GM04503 (cell line): ENCODE measurements around the gene NUP155.
"Not testable (repeated sequence)": the region's sequence is repeated elsewhere in the genome, so short reads cannot be mapped to it uniquely, and the experiment has no call there.

ENCODE experiments used
- DNase-seq: peaks from one replicate; pipeline ENCODE4 v3.0.0-alpha.2; 2012; ENCODE audit warnings: low read depth

Gene NUP155

GRCh38 chr5:37370864-37371726 lies at the start of gene NUP155:
Gene NUP155 (minus strand): TSS chr5:37371106. CDS start chr5:37370977, 129 bp downstream.
- DNase-seq, result peak; percentile 73

- DNase-seq, result no peak
Observed at GRCh38 chr5:37417347-37417746, 46.4 kb upstream of the NUP155 start.

DNA sequence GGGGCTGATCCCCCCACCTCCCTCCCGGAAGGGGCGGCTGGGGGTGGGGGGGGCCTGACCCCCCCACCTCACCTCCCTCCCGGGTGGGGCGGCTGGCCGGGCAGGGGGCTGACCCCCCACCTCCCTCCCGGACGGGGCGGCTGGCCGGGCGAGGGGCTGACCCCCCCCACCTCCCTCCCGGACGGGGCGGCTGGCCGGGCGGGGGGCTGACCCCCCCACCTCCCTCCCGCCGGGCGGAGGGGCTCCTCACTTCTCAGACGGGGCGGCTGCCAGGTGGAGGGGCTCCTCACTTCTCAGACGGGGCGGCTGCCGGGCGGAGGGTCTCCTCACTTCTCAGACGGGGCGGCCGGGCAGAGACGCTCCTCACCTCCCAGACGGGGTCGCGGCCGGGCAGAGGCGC lies 44.5 kb upstream of the NUP155 start:
- DNase-seq, result not testable (repeated sequence)

DNA sequence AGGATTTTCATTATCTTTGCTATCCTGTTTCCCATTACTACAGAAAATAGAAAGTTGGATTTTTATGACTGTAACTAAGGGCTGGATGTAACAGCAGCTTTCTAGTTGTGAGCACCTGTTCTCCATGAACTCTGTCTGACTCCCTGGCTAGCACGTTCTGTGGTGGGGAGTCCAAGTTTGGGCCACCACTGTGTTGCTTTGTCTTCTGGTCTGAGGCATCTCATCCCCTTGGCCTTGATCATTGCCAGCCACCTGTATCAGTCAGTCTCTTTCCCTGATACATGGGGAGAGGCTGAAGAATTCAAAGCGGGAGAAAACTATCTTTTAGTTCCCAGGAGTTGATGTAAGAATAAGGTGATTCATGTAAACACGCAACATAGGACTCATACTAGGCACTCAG lies 41.6 kb upstream of the NUP155 start:
- no peak for DNase-seq

- DNase-seq, result no peak
Observed at GRCh38 chr5:37400501-37400900, 29.6 kb upstream of the NUP155 start.

- DNase-seq, result no peak
Observed at GRCh38 chr5:37396352-37396751, 25.4 kb upstream of the NUP155 start.

DNA sequence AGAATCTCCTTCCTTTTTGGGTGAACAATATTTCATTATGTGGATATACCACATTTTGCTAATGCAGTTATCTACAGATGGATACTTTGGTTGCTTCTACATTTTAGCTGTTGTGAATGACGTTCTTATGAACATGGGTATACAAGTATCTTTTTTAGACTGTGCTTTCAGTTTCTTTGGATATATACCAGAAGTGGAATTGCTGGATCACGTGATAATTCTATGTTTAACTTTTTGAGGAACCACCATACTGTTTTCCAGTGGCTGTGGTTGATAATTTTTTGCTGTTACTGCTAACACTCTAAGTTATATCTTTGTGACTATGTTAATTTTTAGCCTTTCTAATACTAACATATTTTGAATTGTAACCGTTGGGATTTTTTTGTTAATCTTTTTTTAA lies 20.7 kb upstream of the NUP155 start:
- DNase-seq, result no peak

DNA sequence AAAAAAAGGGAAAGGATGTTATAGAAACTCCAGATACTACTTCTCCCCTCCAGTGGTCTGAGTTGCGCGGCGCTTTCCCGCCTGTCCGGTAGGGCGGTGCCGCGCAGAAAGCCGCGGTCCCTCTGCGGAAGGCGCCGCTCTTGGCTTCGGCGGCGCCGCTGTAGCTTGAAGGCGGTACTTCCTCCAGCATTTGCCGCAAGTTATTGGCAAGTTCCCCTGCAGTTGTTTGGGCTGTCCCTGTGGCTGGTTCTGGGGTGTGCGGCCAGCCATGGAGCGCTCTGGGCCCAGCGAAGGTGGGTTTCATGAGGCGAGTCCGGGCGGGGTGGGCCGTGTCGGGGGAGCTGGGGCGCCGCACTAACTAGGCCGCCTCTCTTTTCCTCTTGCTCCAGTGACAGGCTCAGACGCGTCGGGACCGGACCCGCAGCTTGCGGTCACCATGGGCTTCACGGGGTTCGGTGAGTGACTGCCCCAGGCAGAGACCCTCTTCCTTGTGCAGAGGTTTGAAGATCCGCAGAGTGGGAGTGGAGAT lies 8.3 kb upstream of the NUP155 start, which contains the start of gene WDR70:
Gene WDR70 (plus strand): TSS at position 219 of the 529 bp plus-strand sequence. CDS start 50 bp downstream, at position 269.
- peak; percentile 68 for DNase-seq

GRCh38 chr5:37378066-37378465 lies 7.2 kb upstream of the NUP155 start:
- DNase-seq, result not testable (repeated sequence)

DNA sequence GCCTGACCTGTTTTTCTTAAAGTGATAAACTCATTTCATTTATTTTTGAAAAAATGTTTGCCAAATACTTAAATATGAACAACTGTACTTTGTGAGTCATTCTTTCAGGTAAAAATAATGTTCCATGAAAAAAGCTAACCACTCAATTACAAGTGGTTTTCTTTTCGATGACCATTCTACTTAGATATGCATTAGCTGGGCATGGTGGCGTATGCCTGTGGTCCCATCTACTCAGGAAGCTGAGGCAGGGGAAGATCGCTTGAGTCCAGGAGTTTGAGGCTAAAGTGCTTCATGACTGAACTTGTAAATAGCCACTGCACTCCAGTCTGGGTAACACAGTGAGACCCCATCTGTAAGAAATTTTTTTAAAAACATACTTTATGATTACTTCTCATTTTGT lies 4.2 kb upstream of the NUP155 start:
- no peak for DNase-seq

- DNase-seq, result no peak
Observed at GRCh38 chr5:37370550-37370863, 399 bp downstream of the NUP155 start.

DNA sequence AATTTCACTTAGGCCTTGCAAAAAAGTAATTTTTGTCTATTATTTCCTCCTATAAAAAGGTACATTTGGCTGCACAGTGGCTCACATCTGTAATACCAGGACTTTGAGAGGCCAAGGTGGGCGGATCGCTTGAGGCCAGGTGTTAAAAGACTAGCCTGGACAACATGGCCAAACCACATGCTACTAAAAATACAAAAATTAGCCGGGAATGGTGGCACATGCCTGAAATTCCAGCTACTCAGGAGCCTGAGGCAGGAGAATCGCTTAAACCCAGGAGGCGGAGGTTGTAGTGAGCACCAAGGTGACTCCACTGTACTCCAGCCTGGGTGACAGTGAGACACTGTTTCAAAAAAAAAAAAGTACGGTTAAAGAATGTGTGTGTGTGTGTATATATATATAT lies 15.7 kb downstream of the NUP155 start:
- no peak for DNase-seq

- DNase-seq, result not testable (repeated sequence)
Observed at GRCh38 chr5:37342741-37343140, 28.2 kb downstream of the NUP155 start.

- DNase-seq, result not testable (repeated sequence)
Observed at GRCh38 chr5:37334754-37335153, 36.2 kb downstream of the NUP155 start.

DNA sequence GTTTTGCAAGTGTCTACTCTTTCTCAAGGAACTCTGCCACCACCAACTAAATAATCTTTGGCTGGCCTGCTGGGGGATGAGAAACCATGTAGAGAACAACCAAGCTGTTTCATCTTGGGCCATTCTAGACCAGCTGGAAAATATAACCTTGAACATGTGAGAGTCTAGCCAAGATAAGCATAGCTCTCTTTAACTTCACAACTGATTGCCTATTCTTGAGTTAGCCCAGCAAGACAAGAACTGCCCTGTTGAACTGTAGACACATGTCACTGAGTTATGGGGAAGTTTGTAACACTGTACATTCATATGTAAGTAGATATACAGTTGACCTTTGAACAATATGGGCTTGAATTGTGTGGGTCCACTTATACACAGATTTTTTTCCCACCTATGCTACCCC lies 44.4 kb downstream of the NUP155 start:
- DNase-seq, result no peak

GRCh38 chr5:37323607-37324006 lies 47.3 kb downstream of the NUP155 start:
- DNase-seq, result no peak

DNA sequence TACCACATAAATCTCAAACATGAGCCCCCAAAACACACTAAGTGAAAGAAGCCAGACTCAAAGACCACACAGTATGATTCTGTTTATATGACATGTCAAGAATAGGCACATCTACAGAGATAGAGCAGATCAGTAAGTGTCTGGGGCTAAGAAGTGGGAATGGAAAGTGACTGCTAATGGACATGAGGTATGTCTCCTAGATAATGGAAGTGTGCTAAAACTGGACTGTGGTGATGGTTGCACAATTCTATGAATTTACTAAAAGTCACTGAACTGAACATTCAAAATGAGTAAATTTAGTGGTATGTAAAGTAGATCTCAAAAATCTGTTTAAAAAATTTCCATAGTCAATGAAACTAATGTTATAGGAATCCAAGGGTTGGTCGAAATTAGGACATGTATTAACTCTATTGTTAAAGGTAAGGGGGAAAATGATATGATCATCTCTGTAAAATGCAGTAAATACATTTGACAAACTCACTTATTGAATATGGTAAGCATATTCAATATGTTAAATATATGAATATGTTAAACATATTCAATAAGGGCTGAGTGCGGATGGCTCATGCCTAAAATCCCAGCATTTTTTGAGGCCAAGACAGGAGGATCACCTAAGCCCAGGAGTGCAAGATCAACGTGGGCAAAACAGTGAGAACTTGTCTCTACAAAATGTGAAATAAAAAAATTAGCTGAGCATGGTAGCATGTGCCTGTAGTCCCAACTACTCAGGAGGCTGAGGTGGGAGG lies 51.7 kb downstream of the NUP155 start:
- no peak for DNase-seq

- DNase-seq, result no peak
Observed at GRCh38 chr5:37316027-37316426, 54.9 kb downstream of the NUP155 start.

- DNase-seq, result no peak
Observed at GRCh38 chr5:37310360-37310759, 60.5 kb downstream of the NUP155 start.

DNA sequence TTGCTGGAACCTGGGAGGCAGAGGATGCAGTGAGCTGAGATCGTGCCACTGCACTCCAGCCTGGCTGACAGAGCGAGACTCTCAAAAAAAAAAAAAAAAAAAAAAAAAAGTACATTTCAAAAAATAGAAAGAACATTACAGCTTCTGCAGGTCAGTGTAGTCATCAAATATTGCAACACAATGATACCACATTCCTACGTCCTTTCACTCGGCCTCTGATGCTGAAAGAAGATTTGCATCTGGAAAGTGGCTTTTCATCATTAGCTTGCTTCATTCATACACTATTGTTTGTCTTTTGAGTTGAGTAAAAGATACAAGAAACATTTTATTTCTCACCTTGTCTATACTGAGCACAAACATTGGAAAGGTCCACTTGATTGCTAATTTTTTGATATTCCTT lies 62.1 kb downstream of the NUP155 start:
- peak; percentile 7 for DNase-seq

GRCh38 chr5:37304888-37305287 lies 66.0 kb downstream of the NUP155 start:
- no peak for DNase-seq

DNA sequence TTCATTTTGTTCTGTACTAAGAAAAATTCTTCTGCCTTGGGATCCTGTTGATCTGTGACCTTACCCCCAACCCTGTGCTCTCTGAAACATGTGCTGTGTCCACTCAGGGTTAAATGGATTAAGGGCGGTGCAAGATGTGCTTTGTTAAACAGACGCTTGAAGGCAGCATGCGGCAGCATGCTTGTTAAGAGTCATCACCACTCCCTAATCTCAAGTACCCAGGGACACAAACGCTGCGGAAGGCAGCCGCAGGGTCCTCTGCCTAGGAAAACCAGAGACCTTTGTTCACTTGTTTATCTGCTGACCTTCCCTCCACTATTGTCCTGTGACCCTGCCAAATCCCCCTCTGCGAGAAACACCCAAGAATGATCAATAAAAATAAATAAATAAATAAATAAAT lies 74.6 kb downstream of the NUP155 start:
- not testable (repeated sequence) for DNase-seq

DNA sequence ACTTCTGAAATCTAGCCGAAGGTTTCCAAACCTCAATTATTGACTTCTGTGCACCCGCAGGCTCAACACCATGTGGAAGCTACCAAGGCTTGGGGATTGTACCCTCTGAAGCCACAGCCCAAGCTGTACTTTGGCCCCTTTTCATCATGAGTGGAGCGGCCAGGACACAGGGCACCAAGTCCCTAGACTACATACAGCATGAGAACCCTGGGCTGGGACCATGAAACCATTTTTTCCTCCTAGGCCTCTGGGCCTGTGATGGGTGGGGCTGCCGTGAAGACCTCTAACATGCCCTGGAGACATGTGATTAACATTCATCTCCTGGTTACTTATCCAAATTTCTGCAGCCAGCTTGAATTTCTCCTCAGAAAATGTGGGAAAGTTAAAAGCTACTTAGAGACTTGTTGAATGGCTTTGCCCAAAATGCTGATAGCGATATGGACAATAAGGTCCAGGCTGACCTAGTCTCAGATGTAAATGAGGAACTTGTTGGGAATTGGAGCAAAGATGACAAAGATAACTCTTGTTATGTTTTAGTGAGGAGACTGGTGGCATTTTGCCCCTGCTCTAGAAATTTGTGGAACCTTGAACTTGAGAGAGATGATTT lies 87.6 kb downstream of the NUP155 start:
- no peak for DNase-seq
